Activated naive CD4-positive, alpha-beta T cell treated with anti-CD3 and anti-CD28 coated beads, Interleukin-2, amount 50 U/mL, for 16 hours (primary cell): ENCODE results near the gene PPP6R1.

Experiments
- DNase-seq: peaks from one replicate; pipeline ENCODE4 v3.0.0-alpha.2; 2020

PPP6R1 gene

DNA sequence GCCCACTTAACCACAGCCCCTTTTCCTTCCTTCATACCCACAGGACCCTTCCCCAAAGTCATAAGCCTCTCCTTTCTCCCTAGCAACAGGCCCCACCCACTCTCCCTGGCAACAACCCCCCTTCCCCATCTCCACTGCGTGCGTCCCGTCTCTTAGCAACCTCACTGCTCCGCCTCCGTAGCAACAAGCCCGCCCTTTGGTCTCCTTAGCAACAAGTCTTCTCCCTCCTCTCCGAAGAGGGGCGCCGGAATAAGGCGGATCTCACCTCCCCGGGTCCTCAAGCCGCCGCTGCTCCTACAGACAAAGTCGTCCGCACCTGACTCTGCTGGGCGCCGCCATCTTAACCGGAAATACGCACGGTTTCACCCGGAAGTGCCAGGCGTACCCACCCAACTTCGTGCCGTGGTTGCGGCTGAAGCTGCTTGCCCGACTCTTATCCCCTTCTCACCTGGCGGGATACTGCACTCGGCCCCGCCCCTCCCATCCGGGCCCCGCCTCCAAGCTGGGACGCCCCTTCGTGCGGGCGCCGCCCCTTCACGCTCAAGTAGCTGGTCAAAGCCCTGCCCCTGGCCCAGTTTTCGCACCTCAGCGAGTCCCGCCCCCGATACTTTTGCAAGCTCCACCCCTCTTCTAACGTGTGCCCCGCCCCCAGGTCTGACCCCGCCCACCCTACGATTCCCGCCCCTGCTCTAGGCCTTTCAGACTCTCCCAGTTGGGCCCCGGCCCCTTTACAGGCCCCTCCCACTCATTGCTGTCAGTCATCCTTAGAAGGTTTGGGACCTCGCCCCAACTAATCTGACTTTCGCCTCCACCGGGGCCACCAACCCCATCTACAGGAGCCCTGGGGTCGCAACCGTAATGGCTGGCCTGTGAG is 21.2 kb upstream of the PPP6R1 start, which contains the start of gene HSPBP1:
TSS of gene HSPBP1 (minus strand) at position 341 of the 874 bp plus-strand sequence. CDS start 502 bp downstream, outside the sequence.
- DNase-seq, result peak; percentile 93

DNA sequence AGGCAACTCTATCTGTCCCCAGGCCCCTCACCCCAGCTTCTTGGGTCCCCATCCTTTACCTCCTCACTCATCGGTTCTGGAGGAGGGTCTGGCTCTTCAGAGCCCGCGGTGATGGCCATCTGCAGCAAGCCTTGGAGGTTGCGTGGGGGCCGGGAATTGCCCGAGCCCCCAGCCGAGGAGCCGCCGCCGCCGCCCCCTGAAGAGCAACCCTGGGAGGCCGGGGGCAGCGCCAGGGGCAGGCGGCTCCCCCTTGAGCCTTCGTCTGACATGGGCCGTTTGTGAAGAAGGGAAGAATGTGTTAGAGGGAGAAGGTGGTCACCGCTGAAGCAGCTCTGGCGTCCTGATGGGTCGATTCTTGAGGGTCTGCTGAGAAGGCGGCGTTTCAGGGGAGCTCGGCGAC is 20.5 kb upstream of the PPP6R1 start:
- no peak for DNase-seq

GRCh38 chr19:55278391-55279135 is 19.7 kb upstream of the PPP6R1 start:
- DNase-seq, result no peak

DNA sequence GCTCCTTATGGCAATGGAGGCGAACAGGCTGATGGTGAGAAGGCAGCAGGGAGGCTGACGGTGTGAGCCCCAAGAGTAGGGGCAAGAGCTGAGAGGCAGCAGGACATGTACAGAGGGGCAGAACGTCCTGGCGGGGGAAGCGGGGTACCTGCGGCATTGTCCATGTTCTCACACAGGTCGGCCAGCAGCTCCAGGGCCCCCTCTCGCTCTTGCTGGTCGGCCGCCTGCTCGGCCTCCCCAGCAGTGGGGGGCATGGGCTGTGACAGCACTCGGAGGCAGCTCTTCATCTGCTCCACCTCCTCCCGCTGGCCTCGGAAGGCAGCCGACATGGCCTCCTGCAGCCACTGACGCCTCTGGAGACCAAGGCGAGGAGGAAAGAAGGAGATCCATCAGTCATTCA is 18.7 kb upstream of the PPP6R1 start:
- DNase-seq, result no peak

GRCh38 chr19:55276720-55277430 is 18.1 kb upstream of the PPP6R1 start:
- DNase-seq, result no peak

DNA sequence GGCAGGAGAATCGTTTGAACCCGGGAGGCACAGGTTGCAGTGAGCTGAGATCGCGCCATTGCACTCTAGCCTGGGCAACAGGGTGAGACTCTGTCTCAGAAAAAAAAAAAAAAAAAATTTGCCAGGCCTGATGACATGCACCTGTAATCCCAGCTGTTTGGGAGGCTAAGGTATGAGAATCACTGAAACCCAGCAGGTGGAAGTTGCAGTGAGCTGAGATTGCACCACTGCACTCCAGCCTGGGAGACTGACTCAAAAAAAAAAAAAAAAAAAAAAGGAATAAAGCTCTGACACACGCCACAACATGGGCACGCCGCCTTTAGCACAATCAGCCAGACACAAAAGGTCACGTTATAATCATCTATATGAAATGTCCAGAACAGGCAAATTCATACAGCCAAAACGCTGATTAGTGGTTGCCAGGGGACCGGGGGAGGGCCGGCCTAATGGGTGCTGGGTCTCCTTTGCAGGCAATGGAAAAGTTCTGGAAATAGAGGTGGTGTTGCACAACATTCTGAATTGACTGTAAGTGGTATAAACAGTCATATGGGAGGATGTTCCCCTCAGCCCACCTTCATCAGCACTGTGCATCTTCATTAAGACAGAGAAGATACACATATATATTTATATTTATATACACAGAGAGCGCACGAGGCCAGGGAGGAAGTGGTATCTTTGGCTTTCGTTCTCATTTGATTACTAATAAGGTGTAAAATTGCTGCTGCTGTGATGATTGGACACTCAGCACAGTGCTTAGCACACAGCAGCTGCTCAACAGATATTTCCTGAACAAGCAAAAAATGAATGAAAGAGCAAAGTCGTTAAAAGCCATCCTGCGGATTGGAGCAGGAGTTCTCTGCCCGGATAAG is 17.3 kb upstream of the PPP6R1 start:
- no peak for DNase-seq

- no peak for DNase-seq
These were observed 15.3 kb upstream of the PPP6R1 start for GRCh38 chr19:55273978-55274707.

- DNase-seq, result no peak
These were observed 13.3 kb upstream of the PPP6R1 start for GRCh38 chr19:55272142-55272541.

GRCh38 chr19:55270172-55270942 is 11.5 kb upstream of the PPP6R1 start:
- no peak for DNase-seq

DNA sequence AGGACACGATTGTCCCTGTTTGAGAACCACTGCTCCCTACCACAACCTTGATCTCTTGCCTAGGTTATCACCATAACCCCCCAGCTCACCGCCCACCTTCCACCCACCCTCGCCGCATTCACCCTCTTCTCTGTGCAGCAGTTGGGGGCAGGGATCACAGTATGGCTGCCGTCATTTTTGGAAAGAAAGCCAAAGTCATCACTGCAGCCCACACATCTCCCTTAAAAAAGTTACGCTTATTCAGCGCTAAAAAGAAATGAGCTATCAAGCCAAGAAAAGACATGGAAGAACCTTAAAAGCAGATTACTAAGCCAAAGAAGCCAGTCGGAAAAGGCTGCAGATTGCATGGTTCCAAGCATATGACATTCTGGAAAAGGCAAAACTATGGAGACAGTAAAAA is 10.5 kb upstream of the PPP6R1 start:
- no peak for DNase-seq

DNA sequence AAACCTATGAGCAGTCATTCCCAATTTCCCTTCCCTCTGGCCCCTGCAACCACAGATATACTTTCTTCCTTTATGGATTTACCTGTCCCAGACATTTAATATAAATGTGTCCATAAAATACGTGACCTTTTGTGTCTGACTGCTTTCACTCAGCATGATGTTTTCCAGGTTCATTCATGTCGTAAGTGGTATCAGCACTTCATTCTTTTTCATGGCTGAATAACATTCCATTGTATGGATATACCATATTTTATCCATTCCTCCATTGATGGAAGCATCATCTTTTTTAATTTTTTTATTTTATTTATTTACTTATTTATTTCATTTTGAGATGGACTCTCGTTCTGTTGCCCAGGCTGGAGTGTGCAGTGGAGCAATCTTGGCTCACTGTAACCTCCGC is 8.0 kb upstream of the PPP6R1 start:
- DNase-seq, result no peak

GRCh38 chr19:55266404-55266803 is 7.6 kb upstream of the PPP6R1 start:
- no peak for DNase-seq

GRCh38 chr19:55265723-55266386 is 7.0 kb upstream of the PPP6R1 start:
- DNase-seq, result no peak

- no peak for DNase-seq
These were observed 6.4 kb upstream of the PPP6R1 start for GRCh38 chr19:55265173-55265572.

DNA sequence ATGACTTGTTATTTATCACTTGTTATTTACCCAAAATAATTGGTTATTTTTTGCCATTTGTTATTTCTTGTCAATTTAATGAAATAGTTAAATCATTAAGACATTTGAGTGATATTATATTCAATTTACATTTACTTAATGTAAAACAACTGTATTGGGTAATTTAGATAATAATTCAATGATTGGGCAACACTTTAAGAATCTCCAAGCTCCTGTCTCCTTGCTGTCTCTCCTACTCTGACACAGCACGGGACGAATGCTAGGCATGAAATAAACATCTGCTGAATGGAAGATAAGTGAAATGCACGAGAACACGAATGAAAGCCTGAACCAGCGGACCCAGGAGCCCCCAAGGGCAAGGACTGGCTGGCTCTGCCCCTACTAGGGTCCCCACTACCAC is 5.7 kb upstream of the PPP6R1 start:
- no peak for DNase-seq

- no peak for DNase-seq
These were observed 3.5 kb upstream of the PPP6R1 start for GRCh38 chr19:55262359-55262758.

DNA sequence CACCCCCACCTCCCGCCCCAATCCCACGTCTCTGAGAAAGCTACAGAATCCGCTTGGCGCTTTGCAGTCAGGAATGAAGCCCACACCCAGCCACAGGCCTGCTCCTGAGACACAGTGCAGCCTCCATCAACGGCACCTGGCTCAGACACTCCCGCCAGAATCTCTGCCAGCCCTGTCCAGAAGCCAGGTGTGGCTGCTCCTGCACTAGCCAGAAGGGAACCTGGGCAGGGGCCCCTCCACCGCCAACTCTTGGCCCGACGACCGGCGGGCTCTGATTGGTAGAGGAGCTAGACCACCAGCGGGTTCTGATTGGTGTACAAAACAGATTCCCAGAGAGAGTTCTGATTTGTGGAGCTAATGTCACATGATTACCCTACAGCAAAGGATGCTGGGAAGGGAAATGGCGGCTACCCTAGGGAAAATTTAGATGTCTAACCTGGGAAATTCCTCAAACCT is 2.9 kb upstream of the PPP6R1 start:
- no peak for DNase-seq

DNA sequence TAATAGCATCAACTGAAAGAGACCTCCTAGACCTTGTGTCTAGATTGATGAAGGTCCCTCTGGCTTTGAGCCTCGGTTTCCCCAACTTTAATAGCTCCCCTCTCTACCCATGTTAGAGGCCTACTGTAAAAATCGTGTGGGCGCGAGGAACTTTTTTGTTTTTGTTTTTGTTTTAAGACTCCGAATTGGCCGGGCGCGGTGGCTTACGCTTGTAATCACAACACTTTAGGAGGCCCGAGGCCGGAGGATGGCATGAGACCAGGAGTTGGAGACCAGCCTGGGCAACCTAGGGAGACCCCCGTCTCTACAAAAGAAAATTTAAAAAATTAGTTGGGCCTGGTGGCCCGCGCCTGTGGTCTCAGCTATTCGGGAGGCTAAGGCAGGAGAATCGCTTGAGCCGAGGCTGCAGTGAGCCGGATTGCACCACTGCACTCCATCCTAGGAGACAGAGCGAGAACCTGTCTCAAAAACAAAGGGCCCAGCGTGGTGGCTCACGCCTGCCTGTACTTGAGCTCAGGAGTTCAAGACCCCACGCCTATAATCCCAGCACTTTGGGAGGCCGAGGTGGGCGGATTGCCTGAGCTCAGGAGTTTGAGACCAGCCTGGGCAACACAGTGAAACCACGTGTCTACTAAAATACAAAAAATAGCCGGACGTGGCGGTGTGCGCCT is 858 bp upstream of the PPP6R1 start:
- no peak for DNase-seq

GRCh38 chr19:55258476-55258827 is 365 bp downstream of the PPP6R1 start:
- DNase-seq, result peak; percentile 65
